Tibial artery (tissue), 4 donors: Measurements from ENCODE around the gene REXO5.

Source experiments
- DNase-seq, 2 donors: peaks; one replicate each; pipeline ENCODE4 v3.0.0-alpha.2; 2019
- H3K27ac ChIP-seq, 2 donors: fragments of 200-600 bp; sonication (generic) in 1 of 2; 1 replicate in 1 of 2; 2 replicates in 1 of 2; pipeline ENCODE4 v1.5.1; 2018 to 2019; ENCODE audit warnings: mild to moderate bottlenecking in 1 of 2
- H3K27me3 ChIP-seq, 2 donors: fragments of 200-600 bp; sonication (generic) in 1 of 2; one replicate each; pipeline versions ENCODE4 v1.5.1 to v1.6.0; 2016 to 2019
- H3K36me3 ChIP-seq, 3 donors: fragments of 200-600 bp; sonication (generic) in 2 of 3; one replicate each; pipeline ENCODE4 v1.5.1; 2016 to 2019; ENCODE audit warnings: mild to moderate bottlenecking in 2 of 3
- H3K4me1 ChIP-seq, 4 donors: fragments of 200-600 bp; sonication (generic) in 2 of 4; 1 replicate in 3 of 4; 2 replicates in 1 of 4; pipeline ENCODE4 v1.5.1; 2016 to 2019
- H3K4me3 ChIP-seq, 2 donors: fragments of 200-600 bp; sonication (generic) in 1 of 2; 1 replicate in 1 of 2; 2 replicates in 1 of 2; pipeline ENCODE4 v1.5.1; 2018 to 2019; ENCODE audit warnings: mild to moderate bottlenecking in 2 of 2
- H3K9me3 ChIP-seq, 3 donors: fragments of 200-600 bp; sonication (generic) in 1 of 3; one replicate each; pipeline ENCODE4 v1.5.1; 2016 to 2019
- intact Hi-C: fragments of 100-400 bp; cut with DNase I; formaldehyde crosslinking; loops from one replicate; pipeline ENCODE4 v1.15.0; 2023; ENCODE audit warnings: low total_unique reads
- TF ChIP-seq, protein P1 (sequence below), 2 experiments: fragments of 200-600 bp in 1 of 2; fragments of 450-650 bp in 1 of 2; IDR thresholded peaks; one replicate each; pipeline ENCODE4 v1.5.1; 2017 to 2019; ENCODE audit warnings: antibody characterized with exemption in 2 of 2, mild to moderate bottlenecking in 1 of 2, moderate library complexity in 1 of 2

Gene REXO5

DNA sequence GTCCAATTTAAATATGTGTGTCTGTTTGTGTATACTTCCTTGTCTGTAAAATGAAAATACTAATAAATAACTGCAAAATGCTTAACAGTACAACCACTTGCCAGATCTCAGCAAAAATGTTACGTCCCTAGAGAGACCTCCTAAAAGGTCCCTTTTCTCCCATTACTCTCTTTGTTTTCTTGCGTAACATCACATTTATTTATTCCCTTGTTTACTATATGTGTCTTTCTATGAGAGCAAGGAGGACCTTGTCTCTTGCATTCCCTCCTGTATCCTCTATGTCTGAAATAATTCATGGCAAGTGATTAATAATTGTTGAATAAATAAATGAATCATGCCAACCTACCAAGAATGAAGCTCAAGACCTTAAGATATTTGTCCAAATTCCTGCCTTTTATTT lies 40.6 kb upstream of the REXO5 start:
- TF ChIP-seq, protein P1, sequence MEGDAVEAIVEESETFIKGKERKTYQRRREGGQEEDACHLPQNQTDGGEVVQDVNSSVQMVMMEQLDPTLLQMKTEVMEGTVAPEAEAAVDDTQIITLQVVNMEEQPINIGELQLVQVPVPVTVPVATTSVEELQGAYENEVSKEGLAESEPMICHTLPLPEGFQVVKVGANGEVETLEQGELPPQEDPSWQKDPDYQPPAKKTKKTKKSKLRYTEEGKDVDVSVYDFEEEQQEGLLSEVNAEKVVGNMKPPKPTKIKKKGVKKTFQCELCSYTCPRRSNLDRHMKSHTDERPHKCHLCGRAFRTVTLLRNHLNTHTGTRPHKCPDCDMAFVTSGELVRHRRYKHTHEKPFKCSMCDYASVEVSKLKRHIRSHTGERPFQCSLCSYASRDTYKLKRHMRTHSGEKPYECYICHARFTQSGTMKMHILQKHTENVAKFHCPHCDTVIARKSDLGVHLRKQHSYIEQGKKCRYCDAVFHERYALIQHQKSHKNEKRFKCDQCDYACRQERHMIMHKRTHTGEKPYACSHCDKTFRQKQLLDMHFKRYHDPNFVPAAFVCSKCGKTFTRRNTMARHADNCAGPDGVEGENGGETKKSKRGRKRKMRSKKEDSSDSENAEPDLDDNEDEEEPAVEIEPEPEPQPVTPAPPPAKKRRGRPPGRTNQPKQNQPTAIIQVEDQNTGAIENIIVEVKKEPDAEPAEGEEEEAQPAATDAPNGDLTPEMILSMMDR (IDR thresholded peaks at IDR 0.05), result no peak
- no peaks in the 10 kb centered on the region for H3K36me3 ChIP-seq
- DNase-seq, result no peak
- no peak overlapping the region for H3K27ac ChIP-seq
- intact Hi-C loops, result no loop called here
- H3K27me3 ChIP-seq, result no peaks in the 10 kb centered on the region
- no peaks in the 10 kb centered on the region for H3K9me3 ChIP-seq
- H3K4me3 ChIP-seq, result no peak overlapping the region
- no peaks in the 10 kb centered on the region for H3K4me1 ChIP-seq

DNA sequence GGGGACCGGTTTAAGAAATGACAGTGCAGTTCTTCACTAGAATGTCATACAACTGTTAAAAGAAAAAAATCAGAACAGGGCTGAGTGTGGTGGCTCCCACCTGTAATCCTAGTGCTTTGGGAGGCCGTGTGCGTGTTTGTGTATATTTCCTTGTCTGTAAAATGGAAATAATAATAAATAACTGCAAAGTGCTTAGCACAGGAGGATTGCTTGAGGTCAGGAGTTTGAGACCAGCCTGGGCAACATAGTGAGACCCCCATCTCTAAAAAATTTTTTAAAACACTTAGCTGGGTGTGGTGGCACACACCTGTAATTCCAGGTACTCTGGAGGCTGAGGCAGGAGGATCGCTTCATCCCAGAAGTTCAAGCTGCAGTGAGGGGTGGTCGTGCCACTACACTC lies 40.0 kb upstream of the REXO5 start:
- Histone ChIP-seq H3K27me3 (no peaks in the 10 kb centered on the region), H3K9me3 (no peaks in the 10 kb centered on the region), H3K27ac (no peak overlapping the region), H3K4me1 (no peaks in the 10 kb centered on the region), H3K4me3 (no peak overlapping the region), H3K36me3 (no peaks in the 10 kb centered on the region)
- DNase-seq, result no peak
- intact Hi-C loops, result no loop called here
- TF ChIP-seq, protein P1 (IDR thresholded peaks at IDR 0.05), result no peak

DNA sequence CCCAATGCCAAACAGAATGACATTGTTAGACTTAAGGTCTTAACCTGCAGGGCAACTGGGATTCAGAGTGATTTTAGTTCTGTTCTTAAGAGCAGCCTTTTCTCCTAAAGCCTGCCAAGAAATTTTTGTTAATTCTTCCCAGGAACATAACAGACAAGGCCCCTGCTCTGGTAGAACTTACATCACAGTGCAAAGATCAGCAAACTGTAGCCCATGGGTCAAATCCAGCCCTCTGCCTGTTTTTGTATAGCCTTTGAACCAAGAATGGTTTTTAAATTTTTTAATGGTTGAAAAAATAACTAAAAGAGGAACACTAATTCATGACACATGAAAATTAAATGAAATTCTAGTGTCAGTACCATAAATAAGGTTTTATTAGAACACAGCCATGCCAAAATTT lies 38.8 kb upstream of the REXO5 start:
- H3K36me3 ChIP-seq, result no peaks in the 10 kb centered on the region
- H3K9me3 ChIP-seq, result no peaks in the 10 kb centered on the region
- TF ChIP-seq, protein P1 (IDR thresholded peaks at IDR 0.05), result no peak
- intact Hi-C loops, result no loop called here
- H3K4me1 ChIP-seq, result no peaks in the 10 kb centered on the region
- H3K27ac ChIP-seq, result no peak overlapping the region
- no peak overlapping the region for H3K4me3 ChIP-seq
- DNase-seq, result no peak
- H3K27me3 ChIP-seq, result no peaks in the 10 kb centered on the region

DNA sequence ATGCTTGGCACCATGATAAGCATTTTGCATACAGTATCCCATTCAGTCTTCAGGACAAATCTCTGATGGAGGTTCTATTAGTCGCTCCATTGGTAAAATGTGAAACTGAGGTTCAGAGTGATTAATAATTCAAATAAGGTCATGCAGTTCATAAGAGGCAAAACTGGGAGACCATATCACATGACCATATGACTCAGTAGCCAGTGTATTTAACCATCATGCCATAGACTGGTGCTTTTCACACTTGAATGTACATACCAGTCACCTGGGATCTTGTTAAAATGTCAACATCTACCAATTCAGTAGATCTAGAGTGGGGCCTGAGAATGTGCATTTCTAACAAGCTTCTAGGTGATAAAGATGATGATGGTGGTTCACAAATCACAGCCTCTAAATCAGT lies 38.2 kb upstream of the REXO5 start:
- H3K4me3 ChIP-seq, result no peak overlapping the region
- H3K27me3 ChIP-seq, result no peaks in the 10 kb centered on the region
- TF ChIP-seq, protein P1 (IDR thresholded peaks at IDR 0.05), result no peak
- H3K9me3 ChIP-seq, result no peaks in the 10 kb centered on the region
- intact Hi-C loops, result no loop called here
- no peaks in the 10 kb centered on the region for H3K36me3 ChIP-seq
- no peaks in the 10 kb centered on the region for H3K4me1 ChIP-seq
- no peak for DNase-seq
- H3K27ac ChIP-seq, result no peak overlapping the region

DNA sequence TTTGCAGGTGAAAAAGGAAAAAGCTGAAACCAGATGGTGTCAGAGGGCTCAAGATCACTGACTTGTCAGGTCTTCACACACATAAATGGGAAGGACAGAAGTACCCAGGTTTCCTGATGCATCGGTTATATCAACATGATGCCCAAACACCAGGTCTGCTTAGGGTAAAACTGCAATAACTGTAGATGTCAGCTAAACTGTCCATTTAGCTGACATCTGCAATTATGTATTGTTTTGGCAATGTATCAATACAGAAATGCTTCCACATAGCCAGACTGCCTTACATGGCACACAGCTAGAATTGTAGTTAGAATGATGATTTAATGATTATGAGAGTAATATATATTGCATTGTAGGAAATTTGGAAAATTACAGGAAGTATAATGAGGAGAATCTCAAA lies 37.5 kb upstream of the REXO5 start:
- intact Hi-C loops, result no loop called here
- no peak for DNase-seq
- TF ChIP-seq, protein P1 (IDR thresholded peaks at IDR 0.05), result no peak
- Histone ChIP-seq H3K4me3 (no peak overlapping the region), H3K27me3 (no peaks in the 10 kb centered on the region), H3K9me3 (no peaks in the 10 kb centered on the region), H3K4me1 (no peaks in the 10 kb centered on the region), H3K36me3 (no peaks in the 10 kb centered on the region), H3K27ac (no peak overlapping the region)

DNA sequence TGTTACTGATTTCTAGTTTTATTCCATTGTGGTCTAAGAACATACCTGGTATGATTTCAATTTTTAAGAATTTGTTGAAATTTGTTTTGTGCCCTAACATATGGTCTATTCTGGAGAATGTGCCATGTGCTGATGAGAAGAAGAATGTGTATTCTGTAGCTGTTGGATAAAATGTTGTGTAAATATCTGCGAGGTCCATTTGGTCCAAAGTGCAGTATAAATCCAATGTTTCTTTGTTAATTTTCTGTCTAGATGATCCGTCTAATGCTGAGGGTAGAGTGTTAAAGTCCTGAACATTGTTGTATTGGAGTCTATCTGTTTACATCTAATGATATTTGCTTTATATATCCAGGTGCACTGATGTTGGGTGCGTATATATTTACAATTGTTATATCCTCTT lies 32.6 kb upstream of the REXO5 start:
- no peak overlapping the region for H3K4me3 ChIP-seq
- H3K9me3 ChIP-seq, result no peaks in the 10 kb centered on the region
- TF ChIP-seq, protein P1 (IDR thresholded peaks at IDR 0.05), result no peak
- peaks cover 0 to 11% (median 0%) of the 10 kb centered on the region in 3 donors for H3K36me3 ChIP-seq
- H3K4me1 ChIP-seq, result no peaks in the 10 kb centered on the region
- no peaks in the 10 kb centered on the region for H3K27me3 ChIP-seq
- H3K27ac ChIP-seq, result no peak overlapping the region
- intact Hi-C loops, result no loop called here
- DNase-seq, result no peak
